HEK293T (cell line): ENCODE measurements around the gene MYH7.

ENCODE experiments used
- ARNT ChIP-seq: fragments of 450-650 bp; IDR thresholded peaks from 2 replicates; pipeline ENCODE4 v1.6.1; 2017; ENCODE audit warnings: mild to moderate bottlenecking
- BHLHE40 ChIP-seq: fragments of 450-650 bp; IDR thresholded peaks from 2 replicates; pipeline ENCODE4 v1.6.1; 2016; ENCODE audit warnings: mild to moderate bottlenecking, moderate library complexity, borderline replicate concordance
- CTBP1 ChIP-seq: fragments of 450-650 bp; IDR thresholded peaks from 2 replicates; pipeline ENCODE4 v1.6.1; 2016; ENCODE audit warnings: borderline replicate concordance
- ELF4 ChIP-seq: fragments of 450-650 bp; IDR thresholded peaks from 2 replicates; pipeline ENCODE4 v1.6.1; 2017; ENCODE audit warnings: antibody characterized with exemption
- FOXK2 ChIP-seq: fragments of 450-650 bp; IDR thresholded peaks from 2 replicates; pipeline ENCODE4 v1.6.1; 2016; ENCODE audit warnings: mild to moderate bottlenecking
- FOXM1 ChIP-seq: fragments of 450-650 bp; IDR thresholded peaks from 2 replicates; pipeline ENCODE4 v1.6.1; 2017; ENCODE audit warnings: mild to moderate bottlenecking, borderline replicate concordance
- L3MBTL2 ChIP-seq: fragments of 450-650 bp; conservative IDR thresholded peaks from 2 replicates; pipeline ENCODE4 v1.6.1; 2016; ENCODE audit warnings: mild to moderate bottlenecking
- LEF1 ChIP-seq: fragments of 450-650 bp; IDR thresholded peaks from 2 replicates; pipeline ENCODE4 v1.6.1; 2017; ENCODE audit warnings: mild to moderate bottlenecking, borderline replicate concordance
- NFRKB ChIP-seq: fragments of 450-650 bp; IDR thresholded peaks from 2 replicates; pipeline ENCODE4 v1.6.1; 2016; ENCODE audit warnings: mild to moderate bottlenecking, moderate library complexity
- PKNOX1 ChIP-seq: fragments of 450-650 bp; IDR thresholded peaks from 2 replicates; pipeline ENCODE4 v1.6.1; 2016
- SP1 ChIP-seq: fragments of 450-650 bp; IDR thresholded peaks from 2 replicates; pipeline ENCODE4 v1.6.1; 2017
- SUZ12 ChIP-seq: fragments of 450-650 bp; IDR thresholded peaks from 2 replicates; pipeline ENCODE4 v1.6.1; 2016; ENCODE audit warnings: mild to moderate bottlenecking
- TARDBP ChIP-seq: fragments of 450-650 bp; IDR thresholded peaks from 2 replicates; pipeline ENCODE4 v1.6.1; 2016
- ZNF384 ChIP-seq: fragments of 450-650 bp; IDR thresholded peaks from 2 replicates; pipeline ENCODE4 v1.6.1; 2016

GRCh38 chr14:23380976-23381375, 54.5 kb downstream of the MYH7 start:
- TF ChIP-seq ARNT (no peak), SUZ12 (no peak), FOXM1 (no peak), CTBP1 (no peak), ZNF384 (no peak), ELF4 (no peak), PKNOX1 (no peak), BHLHE40 (no peak), NFRKB (no peak), SP1 (no peak), FOXK2 (no peak), TARDBP (no peak), L3MBTL2 (no peak), LEF1 (no peak)
